Activated T-cell treated with anti-CD3 and anti-CD28 coated beads for 48 hours (primary cell): Measurements from ENCODE around the gene MTERF4.
"Not testable (repeated sequence)": the region's sequence is repeated elsewhere in the genome, so short reads cannot be mapped to it uniquely, and the experiment has no call there.

Experiments used
- DNase-seq: peaks from one replicate; pipeline ENCODE4 v3.0.0-alpha.2; 2020; ENCODE audit warnings: low read depth

The MTERF4 gene

GRCh38 chr2:241111440-241111805 lies 9.3 kb upstream of the MTERF4 start:
- DNase-seq = no peak

GRCh38 chr2:241110607-241111439 lies 8.7 kb upstream of the MTERF4 start:
- no peak for DNase-seq

- DNase-seq = no peak
Observed at GRCh38 chr2:241110089-241110606, 8.1 kb upstream of the MTERF4 start.

- DNase-seq = peak; percentile 38
Observed at GRCh38 chr2:241109210-241110088, 7.4 kb upstream of the MTERF4 start.

GRCh38 chr2:241108271-241109209 lies 6.5 kb upstream of the MTERF4 start:
- no peak for DNase-seq

- no peak for DNase-seq
Observed at GRCh38 chr2:241107031-241107783, 5.1 kb upstream of the MTERF4 start.

GRCh38 chr2:241105641-241106040 lies 3.6 kb upstream of the MTERF4 start:
- DNase-seq = no peak

GRCh38 chr2:241104611-241105010 lies 2.5 kb upstream of the MTERF4 start:
- not testable (repeated sequence) for DNase-seq

GRCh38 chr2:241103176-241103595 lies 1.1 kb upstream of the MTERF4 start:
- DNase-seq = no peak

GRCh38 chr2:241099246-241099645 lies 2.8 kb downstream of the MTERF4 start:
- DNase-seq = no peak

GRCh38 chr2:241096979-241097378 lies 5.1 kb downstream of the MTERF4 start:
- DNase-seq = no peak

- DNase-seq = no peak
Observed at GRCh38 chr2:241095594-241096290, 6.3 kb downstream of the MTERF4 start.

- DNase-seq = no peak
Observed at GRCh38 chr2:241094924-241095420, 7.1 kb downstream of the MTERF4 start.

- DNase-seq = no peak
Observed at GRCh38 chr2:241094172-241094571, 7.9 kb downstream of the MTERF4 start.

- DNase-seq = not testable (repeated sequence)
Observed at GRCh38 chr2:241093133-241093781, 8.8 kb downstream of the MTERF4 start.

- DNase-seq = no peak
Observed at GRCh38 chr2:241092677-241093076, 9.4 kb downstream of the MTERF4 start.

- DNase-seq = no peak
Observed at GRCh38 chr2:241091734-241092445, 10.2 kb downstream of the MTERF4 start.

- no peak for DNase-seq
Observed at GRCh38 chr2:241091201-241091600, 10.9 kb downstream of the MTERF4 start.
